Measurements from ENCODE around the gene LRRC39. TPM values are rescaled to one million over a fixed set of nuclear protein-coding genes. Genes with fewer than 3 reads are reported as not detected.

Gene LRRC39
- total RNA-seq, 1 donor from 2014 or later = 1.2 TPM

GRCh38 chr1:100162881-100163280 lies 15.2 kb downstream of the LRRC39 start:
- intact Hi-C loops (cut with DNase I) = no loop called here
- Histone ChIP-seq H3K27ac (no peak overlapping the region), H3K4me1 (no peaks in the 10 kb centered on the region), H3K36me3 (no peaks in the 10 kb centered on the region), H3K4me3 (no peak overlapping the region), H3K9me3 (no peaks in the 10 kb centered on the region), H3K27me3 (no peaks in the 10 kb centered on the region)
- DNase-seq (ENCODE audit: extremely low spot score in 2 of 2) = no peak
- TF ChIP-seq POLR2AphosphoS5 (IDR thresholded peaks at IDR 0.05; ENCODE audit: insufficient read depth in 1 of 2, low read depth in 1 of 2) = no peak
- TF ChIP-seq, protein P1, sequence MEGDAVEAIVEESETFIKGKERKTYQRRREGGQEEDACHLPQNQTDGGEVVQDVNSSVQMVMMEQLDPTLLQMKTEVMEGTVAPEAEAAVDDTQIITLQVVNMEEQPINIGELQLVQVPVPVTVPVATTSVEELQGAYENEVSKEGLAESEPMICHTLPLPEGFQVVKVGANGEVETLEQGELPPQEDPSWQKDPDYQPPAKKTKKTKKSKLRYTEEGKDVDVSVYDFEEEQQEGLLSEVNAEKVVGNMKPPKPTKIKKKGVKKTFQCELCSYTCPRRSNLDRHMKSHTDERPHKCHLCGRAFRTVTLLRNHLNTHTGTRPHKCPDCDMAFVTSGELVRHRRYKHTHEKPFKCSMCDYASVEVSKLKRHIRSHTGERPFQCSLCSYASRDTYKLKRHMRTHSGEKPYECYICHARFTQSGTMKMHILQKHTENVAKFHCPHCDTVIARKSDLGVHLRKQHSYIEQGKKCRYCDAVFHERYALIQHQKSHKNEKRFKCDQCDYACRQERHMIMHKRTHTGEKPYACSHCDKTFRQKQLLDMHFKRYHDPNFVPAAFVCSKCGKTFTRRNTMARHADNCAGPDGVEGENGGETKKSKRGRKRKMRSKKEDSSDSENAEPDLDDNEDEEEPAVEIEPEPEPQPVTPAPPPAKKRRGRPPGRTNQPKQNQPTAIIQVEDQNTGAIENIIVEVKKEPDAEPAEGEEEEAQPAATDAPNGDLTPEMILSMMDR (IDR thresholded peaks at IDR 0.05) = no peak
- TF ChIP-seq POLR2A (IDR thresholded peaks at IDR 0.05) = no peak

DNA sequence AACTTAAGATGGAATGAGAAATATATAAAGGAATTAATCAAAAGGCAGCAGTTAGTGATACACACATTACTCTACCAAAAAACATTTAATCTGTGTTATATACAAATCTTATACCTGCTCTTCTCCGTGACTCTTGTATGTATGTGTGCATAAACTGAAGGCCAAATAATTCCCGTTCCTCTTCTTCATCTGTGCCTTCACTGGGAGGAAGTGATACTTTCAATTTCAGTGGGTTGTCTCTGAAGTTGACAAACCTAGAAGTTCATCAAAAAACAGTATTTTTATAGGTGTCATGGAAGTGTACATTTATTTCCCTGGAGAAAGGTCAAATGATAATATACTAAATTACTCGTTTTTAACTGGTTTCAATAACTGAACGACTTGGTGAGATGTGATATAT lies 25.8 kb downstream of the LRRC39 start:
- DNase-seq (ENCODE audit: extremely low spot score in 2 of 2) = no peak
- H3K27ac ChIP-seq = no peak overlapping the region
- TF ChIP-seq, protein P1 (IDR thresholded peaks at IDR 0.05) = no peak
- TF ChIP-seq POLR2A (IDR thresholded peaks at IDR 0.05) (no peak), POLR2AphosphoS5 (IDR thresholded peaks at IDR 0.05; ENCODE audit: insufficient read depth in 1 of 2, low read depth in 1 of 2) (no peak)
- no peaks in the 10 kb centered on the region for H3K27me3 ChIP-seq
- peaks cover 0 to 16% of the 10 kb centered on the region in 2 donors for H3K36me3 ChIP-seq
- H3K9me3 ChIP-seq = no peaks in the 10 kb centered on the region
- no peaks in the 10 kb centered on the region for H3K4me1 ChIP-seq
- H3K4me3 ChIP-seq = no peak overlapping the region
- intact Hi-C loops (cut with DNase I) = no loop called here

- Histone ChIP-seq H3K9me3 (no peaks in the 10 kb centered on the region), H3K4me3 (no peak overlapping the region), H3K27me3 (no peaks in the 10 kb centered on the region), H3K27ac (no peak overlapping the region), H3K4me1 (no peaks in the 10 kb centered on the region), H3K36me3 (peaks cover 0 to 20% of the 10 kb centered on the region in 2 donors)
- TF ChIP-seq, protein P1 (IDR thresholded peaks at IDR 0.05) = no peak
- TF ChIP-seq POLR2A (IDR thresholded peaks at IDR 0.05) = no peak
- TF ChIP-seq POLR2AphosphoS5 (IDR thresholded peaks at IDR 0.05; ENCODE audit: insufficient read depth in 1 of 2, low read depth in 1 of 2) = no peak
- no peak for DNase-seq (ENCODE audit: extremely low spot score in 2 of 2)
- intact Hi-C loops (cut with DNase I) = no loop called here
Measured at GRCh38 chr1:100151679-100152078, 26.4 kb downstream of the LRRC39 start.

DNA sequence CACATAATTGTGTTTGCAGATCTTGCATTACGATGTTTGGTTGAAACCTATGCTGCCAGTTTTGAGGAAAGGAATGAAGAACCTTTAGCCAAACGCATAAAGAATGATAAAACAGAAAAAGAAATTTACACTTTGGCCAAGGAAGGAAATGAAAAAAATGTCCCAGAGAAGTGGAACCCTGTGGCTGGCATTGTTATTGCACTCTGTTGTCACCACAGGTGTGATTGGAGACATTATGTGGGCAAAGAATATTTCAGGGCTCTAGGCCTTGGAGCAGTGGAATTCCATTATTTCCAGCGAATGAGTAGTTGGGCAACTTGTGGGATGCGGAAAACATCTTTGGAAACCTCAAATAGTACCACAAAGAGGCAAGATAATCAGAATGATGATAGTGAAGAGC lies 30.2 kb downstream of the LRRC39 start:
- no peaks in the 10 kb centered on the region for H3K4me1 ChIP-seq
- no peak overlapping the region for H3K27ac ChIP-seq
- DNase-seq (ENCODE audit: extremely low spot score in 2 of 2) = no peak
- TF ChIP-seq, protein P1 (IDR thresholded peaks at IDR 0.05) = no peak
- no peak for TF ChIP-seq POLR2A (IDR thresholded peaks at IDR 0.05)
- TF ChIP-seq POLR2AphosphoS5 (IDR thresholded peaks at IDR 0.05; ENCODE audit: insufficient read depth in 1 of 2, low read depth in 1 of 2) = no peak
- H3K36me3 ChIP-seq = peaks cover 0 to 57% of the 10 kb centered on the region in 2 donors
- H3K27me3 ChIP-seq = no peaks in the 10 kb centered on the region
- no peaks in the 10 kb centered on the region for H3K9me3 ChIP-seq
- no peak overlapping the region for H3K4me3 ChIP-seq
- intact Hi-C loops (cut with DNase I) = no loop called here

GRCh38 chr1:100146958-100147357 lies 31.1 kb downstream of the LRRC39 start:
- intact Hi-C loops (cut with DNase I) = no loop called here
- Histone ChIP-seq H3K9me3 (no peaks in the 10 kb centered on the region), H3K4me1 (no peaks in the 10 kb centered on the region), H3K4me3 (no peak overlapping the region), H3K36me3 (peaks cover 0 to 65% of the 10 kb centered on the region in 2 donors), H3K27me3 (no peaks in the 10 kb centered on the region), H3K27ac (no peak overlapping the region)
- DNase-seq (ENCODE audit: extremely low spot score in 2 of 2) = no peak
- TF ChIP-seq POLR2AphosphoS5 (IDR thresholded peaks at IDR 0.05; ENCODE audit: insufficient read depth in 1 of 2, low read depth in 1 of 2) (no peak), POLR2A (IDR thresholded peaks at IDR 0.05) (no peak)
- TF ChIP-seq, protein P1 (IDR thresholded peaks at IDR 0.05) = no peak
